H1 (cell line): ENCODE measurements around the gene LMTK2. TPM values are rescaled to one million over a fixed set of nuclear protein-coding genes. Genes with fewer than 3 reads are reported as not detected.
A peak's percentile ranks its signal among the peaks of the same experiment; 100 is the strongest.

Source experiments
- CTCF ChIA-PET: fragments of 300-600 bp; sonication (Branson Sonifier 250); formaldehyde crosslinking; loops from one replicate; lab custom pipeline; 2021; ENCODE audit not compliant: partially characterized antibody; lab: Charles Lee
- POLR2A ChIA-PET: fragments of 300-600 bp; sonication (Branson Sonifier 250); formaldehyde crosslinking; loops from one replicate; lab custom pipeline; 2021; ENCODE audit warnings: inconsistent platforms; ENCODE audit not compliant: partially characterized antibody; lab: Charles Lee
- DNase-seq, 2 experiments: peaks; one replicate each; pipeline versions ENCODE4 v3.0.0 to v3.0.0-alpha.2; 2010 to 2022; ENCODE audit warnings: low spot score in 2 of 2, low read depth in 1 of 2, mixed read lengths in 1 of 2
- FAIRE-seq: peaks from 2 replicates; lab custom pipeline; 2011; peaks lifted over from hg19 to GRCh38; lab: Jason Lieb, UNC
- H2AFZ ChIP-seq: 2 replicates; pipeline ENCODE4 v1.8.1; 2012; ENCODE audit warnings: low read length, inconsistent platforms
- H2AK5ac ChIP-seq: 2 replicates; pipeline ENCODE4 v1.6.1; 2013; ENCODE audit warnings: low read depth, low read length
- H2BK120ac ChIP-seq: replicated peaks from 2 replicates; pipeline ENCODE3; 2013; ENCODE audit warnings: low read depth, low read length, inconsistent platforms
- H2BK12ac ChIP-seq: 2 replicates; pipeline ENCODE4 v1.6.1; 2013; ENCODE audit warnings: low read depth, low read length
- H2BK15ac ChIP-seq: 2 replicates; pipeline ENCODE4 v1.6.1; 2013; ENCODE audit warnings: low read length
- H2BK20ac ChIP-seq: 2 replicates; pipeline ENCODE4 v1.6.1; 2013; ENCODE audit warnings: low read length
- H2BK5ac ChIP-seq: 2 replicates; pipeline ENCODE4 v1.6.1; 2013; ENCODE audit warnings: low read depth, low read length
- H3K14ac ChIP-seq: 2 replicates; pipeline ENCODE4 v1.6.1; 2013; ENCODE audit warnings: inconsistent platforms; ENCODE audit not compliant: insufficient read length
- H3K18ac ChIP-seq: 2 replicates; pipeline ENCODE4 v1.6.1; 2013; ENCODE audit warnings: low read length; ENCODE audit errors: extremely low read depth
- H3K23ac ChIP-seq: 2 replicates; pipeline ENCODE4 v1.6.1; 2013; ENCODE audit warnings: inconsistent platforms; ENCODE audit not compliant: insufficient read length
- H3K23me2 ChIP-seq: 2 replicates; pipeline ENCODE4 v1.6.1; 2013; ENCODE audit warnings: low read depth, low read length
- H3K27ac ChIP-seq: 2 replicates; pipeline ENCODE4 v1.6.1; 2011; ENCODE audit warnings: low read depth, low read length, inconsistent platforms
- H3K27me3 ChIP-seq, 4 experiments: replicated peaks in 1 of 4; 1 replicate in 1 of 4; 2 replicates in 3 of 4; pipeline versions ENCODE4 v1.6.1 to v1.8.1; 2011 to 2013; ENCODE audit warnings: low read length in 3 of 4, mild to moderate bottlenecking in 3 of 4, inconsistent platforms in 2 of 4, mixed read lengths in 2 of 4, moderate library complexity in 1 of 4; ENCODE audit not compliant: control insufficient read depth in 3 of 4, insufficient read depth in 3 of 4; ENCODE audit errors: extremely low read depth in 1 of 4
- H3K36me3 ChIP-seq, 4 experiments: 2 replicates each; pipeline versions ENCODE4 v1.6.1 to v1.8.1; 2011 to 2013; ENCODE audit warnings: mild to moderate bottlenecking in 4 of 4, low read length in 3 of 4, moderate library complexity in 2 of 4, control low read depth in 1 of 4, inconsistent platforms in 1 of 4; ENCODE audit not compliant: insufficient read depth in 4 of 4, control insufficient read depth in 2 of 4
- H3K4ac ChIP-seq: replicated peaks from 2 replicates; pipeline ENCODE3; 2013; ENCODE audit warnings: low read length, low read depth, mixed read lengths, inconsistent platforms; ENCODE audit not compliant: insufficient read length
- H3K4me1 ChIP-seq, 4 experiments: replicated peaks in 1 of 4; 1 replicate in 1 of 4; 2 replicates in 3 of 4; pipeline versions ENCODE4 v1.6.1 to v1.8.1; 2011 to 2013; ENCODE audit warnings: low read length in 3 of 4, inconsistent platforms in 2 of 4, mixed read lengths in 1 of 4; ENCODE audit not compliant: insufficient read depth in 4 of 4, control insufficient read depth in 3 of 4
- H3K4me2 ChIP-seq, 2 experiments: 2 replicates each; pipeline versions ENCODE4 v1.6.1 to v1.8.1; 2011 to 2013; ENCODE audit warnings: low read depth in 2 of 2, low read length in 2 of 2, control low read depth in 1 of 2, inconsistent platforms in 1 of 2, mild to moderate bottlenecking in 1 of 2; ENCODE audit not compliant: insufficient read depth in 1 of 2
- H3K4me3 ChIP-seq, 4 experiments: fragments of 200-600, 300-600 bp in 1 of 4; sonication (generic), shearing (Covaris generic), sonication (Bioruptor Twin) in 1 of 4; 2 replicates each; pipeline versions ENCODE4 v1.5.1 to v1.8.1; 2011 to 2016; ENCODE audit warnings: low read length in 4 of 4, low read depth in 3 of 4, control low read depth in 2 of 4, inconsistent platforms in 2 of 4, mild to moderate bottlenecking in 2 of 4, mixed read lengths in 1 of 4, moderate library complexity in 1 of 4; ENCODE audit not compliant: insufficient read depth in 2 of 4; ENCODE audit errors: extremely low read depth in 1 of 4
- H3K56ac ChIP-seq: replicated peaks from 2 replicates; pipeline ENCODE3; 2013; ENCODE audit warnings: low read depth, mild to moderate bottlenecking, mixed read lengths, low read length, inconsistent platforms; ENCODE audit not compliant: insufficient read length
- H3K79me1 ChIP-seq: 2 replicates; pipeline ENCODE4 v1.6.1; 2013; ENCODE audit warnings: low read depth, low read length, control low read depth
- H3K79me2 ChIP-seq, 2 experiments: 2 replicates each; pipeline versions ENCODE4 v1.6.1 to v1.8.1; 2012 to 2013; ENCODE audit warnings: low read length in 2 of 2, mild to moderate bottlenecking in 2 of 2, inconsistent platforms in 1 of 2; ENCODE audit not compliant: insufficient read depth in 2 of 2, control insufficient read depth in 1 of 2
- H3K9ac ChIP-seq, 4 experiments: replicated peaks in 1 of 4; 1 replicate in 1 of 4; 2 replicates in 3 of 4; pipeline versions ENCODE4 v1.6.1 to v1.8.1; 2011 to 2013; ENCODE audit warnings: low read depth in 3 of 4, low read length in 3 of 4, control low read depth in 2 of 4, mild to moderate bottlenecking in 2 of 4, moderate library complexity in 2 of 4, inconsistent platforms in 1 of 4; ENCODE audit errors: extremely low read depth in 1 of 4
- H3K9me3 ChIP-seq, 2 experiments: 2 replicates each; pipeline versions ENCODE4 v1.6.1 to v1.8.1; 2012 to 2013; ENCODE audit warnings: mild to moderate bottlenecking in 2 of 2, moderate library complexity in 2 of 2, control low read depth in 1 of 2, inconsistent platforms in 1 of 2, low read depth in 1 of 2, low read length in 1 of 2, mixed read lengths in 1 of 2; ENCODE audit not compliant: insufficient read depth in 2 of 2
- H4K20me1 ChIP-seq, 2 experiments: replicated peaks in 1 of 2; 2 replicates each; pipeline versions ENCODE3 to v1.8.1; 2011 to 2013; ENCODE audit warnings: inconsistent platforms in 2 of 2, low read length in 2 of 2, mild to moderate bottlenecking in 1 of 2; ENCODE audit not compliant: insufficient read depth in 2 of 2, control insufficient read depth in 1 of 2
- H4K5ac ChIP-seq: 2 replicates; pipeline ENCODE4 v1.6.1; 2013; ENCODE audit warnings: low read length, low read depth, mixed read lengths, inconsistent platforms; ENCODE audit not compliant: insufficient read length
- H4K8ac ChIP-seq: 2 replicates; pipeline ENCODE4 v1.8.0; 2013; ENCODE audit warnings: mild to moderate bottlenecking, moderate library complexity, low read length, inconsistent platforms; ENCODE audit not compliant: insufficient read depth; ENCODE audit errors: extremely low read depth
- H4K91ac ChIP-seq: replicated peaks from 2 replicates; pipeline ENCODE3; 2013; ENCODE audit warnings: low read length, mixed read lengths, inconsistent platforms; ENCODE audit not compliant: insufficient read length
- CBX5 ChIP-seq: fragments of 300-800, 300-1000 bp; sonication (generic); IDR thresholded peaks from 2 replicates; pipeline ENCODE4 v1.7.1; 2016; ENCODE audit warnings: antibody characterized with exemption, low read length, low read depth
- CHD1 ChIP-seq: IDR thresholded peaks from 2 replicates; pipeline ENCODE4 v1.6.1; 2012; ENCODE audit warnings: low read depth, low read length, improper control_type of control experiment
- EGR1 ChIP-seq: IDR thresholded peaks from 2 replicates; pipeline ENCODE4 v1.6.1; 2011; ENCODE audit warnings: low read depth, low read length, borderline replicate concordance
- HDAC6 ChIP-seq: IDR thresholded peaks from one replicate; pipeline ENCODE4 v1.7.1; 2012; ENCODE audit warnings: low read depth, mild to moderate bottlenecking, inconsistent platforms, low read length, moderate library complexity
- NRF1 ChIP-seq: IDR thresholded peaks from 2 replicates; pipeline ENCODE4 v1.6.1; 2011; ENCODE audit warnings: mild to moderate bottlenecking, low read depth, low read length, improper control_type of control experiment
- RAD21 ChIP-seq, 2 experiments: IDR thresholded peaks in 1 of 2; conservative IDR thresholded peaks in 1 of 2; 2 replicates each; pipeline ENCODE4 v1.6.1; 2011; ENCODE audit warnings: low read depth in 2 of 2, low read length in 2 of 2, improper control_type of control experiment in 1 of 2, inconsistent platforms in 1 of 2, mild to moderate bottlenecking in 1 of 2, moderate library complexity in 1 of 2
- RBBP5 ChIP-seq: IDR thresholded peaks from 2 replicates; pipeline ENCODE4 v1.7.1; 2012; ENCODE audit warnings: low read depth, mild to moderate bottlenecking, inconsistent platforms, low read length, moderate library complexity, borderline replicate concordance
- SIX5 ChIP-seq: IDR thresholded peaks from 2 replicates; pipeline ENCODE4 v1.6.1; 2011; ENCODE audit warnings: mild to moderate bottlenecking, low read depth, low read length
- TBP ChIP-seq: IDR thresholded peaks from 2 replicates; pipeline ENCODE4 v1.6.1; 2011; ENCODE audit warnings: low read depth, low read length, improper control_type of control experiment
- YY1 ChIP-seq: IDR thresholded peaks from 2 replicates; pipeline ENCODE4 v1.6.1; 2011; ENCODE audit warnings: low read depth, mild to moderate bottlenecking, low read length
- WGBS, 2 experiments: shearing (Covaris generic) in 1 of 2; methylation state at CpG; one replicate each; pipeline versions ENCODE4 v1.1.6 to v1.1.7; 2013 to 2015; ENCODE audit warnings: low lambda C conversion rate in 2 of 2, mixed read lengths in 2 of 2, inconsistent platforms in 1 of 2, low coverage in 1 of 2, missing lambda C conversion rate in 1 of 2; ENCODE audit not compliant: insufficient replicate concordance in 2 of 2, insufficient coverage in 1 of 2, insufficient read length in 1 of 2; ENCODE audit errors: extremely low coverage in 1 of 2, missing lambda C conversion rate in 1 of 2; 5-methylcytosine and 5-hydroxymethylcytosine counted together
- polyA plus RNA-seq, 7 experiments: library from polyadenylated mRNA; depleted of rRNA in 3 of 7; stranded (reverse) in 5 of 7; unstranded in 2 of 7; fragments of >200 nt in 5 of 7; fragments of 200-250 nt in 2 of 7; gene quantifications; 1 replicate in 5 of 7; 2 replicates in 1 of 7; 4 replicates in 1 of 7; pipeline versions ENCODE4 v1.2.1 to v1.2.3, GENCODE V29; 2011 to 2013; ENCODE audit warnings: missing spikeins in 2 of 7, mixed read lengths in 2 of 7
- total RNA-seq: library from RNA; stranded (reverse); fragmentation: NEBNext Ultra II Directional; extraction: Animal tissue kit (Norgen Biotek cat#: 25700); gene quantifications from 2 replicates; pipeline ENCODE4 v1.2.1, GENCODE V29; 2021

The LMTK2 gene
- total and polyA plus RNA-seq, 2 of the 8 experiments (the other 6 are each of a cell fraction or from before 2014, with no cell fraction given), result 9.7 to 30.7 TPM

DNA sequence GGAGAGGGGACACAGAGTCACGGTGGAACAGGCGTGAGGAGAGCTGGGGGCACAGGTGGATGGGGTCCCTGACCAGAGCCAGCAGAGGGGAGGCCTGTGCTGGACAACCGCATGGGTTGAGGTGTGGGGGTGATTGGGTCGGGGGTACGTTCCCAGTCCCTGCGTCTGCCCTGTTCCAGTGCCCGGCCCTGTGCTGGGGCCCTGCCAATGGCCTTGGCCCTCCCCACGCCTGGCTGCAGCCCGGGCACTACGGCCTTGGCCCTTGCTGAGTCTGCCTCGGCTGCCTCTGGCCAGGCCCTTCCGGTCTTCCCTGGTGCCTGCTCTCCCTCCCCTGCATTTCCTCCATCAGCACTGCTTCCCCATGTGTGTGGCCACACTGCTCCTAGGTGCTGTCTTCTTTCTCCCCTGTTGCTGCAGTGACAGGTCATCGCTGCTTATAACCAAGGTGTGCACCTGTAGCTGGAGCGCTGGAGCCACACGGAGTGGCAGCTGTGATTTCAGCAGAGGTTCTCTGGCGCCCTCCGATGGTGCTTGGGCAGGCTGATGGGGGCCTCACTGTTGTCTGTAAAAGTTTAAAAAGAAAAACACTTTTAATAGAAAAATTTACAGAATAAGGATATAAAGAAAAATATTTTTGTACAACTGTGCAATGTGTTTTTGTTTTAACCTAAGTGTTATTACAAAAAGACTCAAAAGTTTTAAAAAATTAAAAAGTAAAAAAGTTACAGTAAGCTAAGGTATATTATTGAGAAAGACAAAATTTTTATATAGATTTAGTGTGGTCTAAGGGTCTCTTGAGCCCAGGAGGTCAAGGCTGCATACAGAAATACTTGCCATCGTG, 59.4 kb downstream of the LMTK2 start:
- H4K5ac ChIP-seq, result no peak overlapping the region
- no peak overlapping the region for H3K27ac ChIP-seq
- no peak overlapping the region for H3K4ac ChIP-seq
- H3K9me3 ChIP-seq, result no peaks in the 10 kb centered on the region
- H2AFZ ChIP-seq, result no peak overlapping the region
- H3K9ac ChIP-seq, result no peak overlapping the region
- H2BK20ac ChIP-seq, result no peak overlapping the region
- CTCF ChIA-PET, result interaction anchor here (0.6 to 15.9 kb wide), 37 partner anchors 8 to 1050 kb away, joined by 3 to 476 read pairs (median 4); partner anchors contain the start of genes BHLHA15 and LMTK2
- H2BK5ac ChIP-seq, result no peak overlapping the region
- DNase-seq (peak; percentile 36 to 85), FAIRE-seq (no peak)
- POLR2A ChIA-PET, result interaction anchor here (1.4 to 2.3 kb wide), 2 partner anchors 144 to 294 kb away, joined by 4 to 8 read pairs; partner anchors contain the start of gene ASNS
- peak overlapping the region; percentile 79; the same call in 1 of the 2 replicates for H4K8ac ChIP-seq
- 77% methylated on average over 17 of the region's 18 CpGs; no CpG with 5 or more reads in 1 of the 2 experiments for WGBS, 2 experiments
- no peak overlapping the region for H3K14ac ChIP-seq
- no peak overlapping the region for H4K91ac ChIP-seq
- H3K4me2 ChIP-seq, result no peak overlapping the region
- no peak overlapping the region for H3K4me3 ChIP-seq
- H3K23ac ChIP-seq, result no peak overlapping the region
- H3K4me1 ChIP-seq, result no peaks in the 10 kb centered on the region; a peak in 1 of 7 replicates
- no peak overlapping the region for H3K18ac ChIP-seq
- no peaks in the 10 kb centered on the region for H3K23me2 ChIP-seq
- H3K56ac ChIP-seq, result no peak overlapping the region
- 0 out of 4 replicates have a peak, but pooled peaks cover 0 to 4% of the 10 kb centered on the region in 2 experiments for H3K79me2 ChIP-seq
- H2BK120ac ChIP-seq, result no peak overlapping the region
- H3K79me1 ChIP-seq, result peaks cover 9% of the 10 kb centered on the region
- no peak overlapping the region for H2AK5ac ChIP-seq
- H4K20me1 ChIP-seq, result peaks cover 6 to 12% of the 10 kb centered on the region in 2 experiments
- H3K36me3 ChIP-seq, result no peaks in the 10 kb centered on the region
- no peaks in the 10 kb centered on the region for H3K27me3 ChIP-seq
- no peak overlapping the region for H2BK12ac ChIP-seq
- H2BK15ac ChIP-seq, result no peak overlapping the region
- TF ChIP-seq NRF1 (no peak), EGR1 (no peak), HDAC6 (no peak), RAD21 (IDR thresholded peaks at IDR 0.05 in 1 of 2, conservative IDR thresholded peaks at IDR 0.05 in 1 of 2; ENCODE audit: low read depth in 2 of 2, low read length in 2 of 2) (peak; percentile 86 to 89), CHD1 (no peak), SIX5 (no peak), TBP (no peak), YY1 (0 out of 2 replicates have a peak, but pooled peaks have one; percentile 18), CBX5 (no peak), RBBP5 (no peak)
